ENCODE data around the gene PTPRN2.
"Not testable (repeated sequence)": the region's sequence is repeated elsewhere in the genome, so short reads cannot be mapped to it uniquely, and the experiment has no call there.

Gene PTPRN2

DNA sequence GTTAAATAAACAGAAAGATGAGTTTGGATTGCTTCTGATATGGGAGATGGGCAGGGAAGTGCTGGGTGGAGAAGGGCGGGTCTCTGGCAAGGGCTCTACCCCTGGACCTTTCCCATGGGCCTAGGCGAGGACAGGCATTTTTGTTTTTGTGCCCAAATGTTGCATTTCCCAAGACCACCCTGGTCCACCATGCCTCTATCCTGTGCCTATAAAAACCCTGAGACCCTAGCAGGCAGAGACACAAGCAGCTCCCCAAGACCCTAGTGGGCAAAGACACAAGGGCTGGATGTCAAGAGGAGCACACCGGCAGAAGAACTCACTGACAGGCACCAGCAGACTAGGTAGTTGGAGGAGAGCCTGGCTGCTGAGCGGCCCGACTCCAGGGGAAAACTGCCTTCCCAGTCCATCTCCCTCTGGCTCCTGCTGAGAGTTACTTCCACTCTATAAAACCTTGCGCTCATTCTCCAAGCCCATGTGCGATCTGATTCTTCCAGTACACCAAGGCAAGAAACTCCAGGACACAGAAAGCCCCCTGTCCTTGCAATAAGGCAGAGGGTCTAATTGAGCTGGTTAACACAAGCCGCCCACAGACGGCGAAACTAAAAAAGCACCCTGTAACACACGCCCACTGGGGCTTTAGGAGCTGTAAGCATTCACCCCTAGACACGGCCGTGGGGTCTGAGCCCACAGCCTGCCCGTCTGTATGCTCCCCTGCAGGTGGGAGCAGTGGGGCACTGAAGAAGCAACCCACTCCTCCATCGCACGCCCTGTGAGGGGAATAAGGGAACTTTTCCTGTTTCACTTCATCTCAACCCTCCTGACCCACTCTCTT lies 291.4 kb downstream of the PTPRN2 start:
- DNase-seq = no peak
- Mint-ChIP-seq H3K27me3 (peaks cover 1% of the 10 kb centered on the region), H3K4me1 (ENCODE audit: low read depth) (no peaks in the 10 kb centered on the region), H3K4me3 (no peak overlapping the region), H3K9me3 (no peaks in the 10 kb centered on the region), H3K36me3 (ENCODE audit: low read depth) (no peaks in the 10 kb centered on the region), H3K27ac (no peak overlapping the region)

DNA sequence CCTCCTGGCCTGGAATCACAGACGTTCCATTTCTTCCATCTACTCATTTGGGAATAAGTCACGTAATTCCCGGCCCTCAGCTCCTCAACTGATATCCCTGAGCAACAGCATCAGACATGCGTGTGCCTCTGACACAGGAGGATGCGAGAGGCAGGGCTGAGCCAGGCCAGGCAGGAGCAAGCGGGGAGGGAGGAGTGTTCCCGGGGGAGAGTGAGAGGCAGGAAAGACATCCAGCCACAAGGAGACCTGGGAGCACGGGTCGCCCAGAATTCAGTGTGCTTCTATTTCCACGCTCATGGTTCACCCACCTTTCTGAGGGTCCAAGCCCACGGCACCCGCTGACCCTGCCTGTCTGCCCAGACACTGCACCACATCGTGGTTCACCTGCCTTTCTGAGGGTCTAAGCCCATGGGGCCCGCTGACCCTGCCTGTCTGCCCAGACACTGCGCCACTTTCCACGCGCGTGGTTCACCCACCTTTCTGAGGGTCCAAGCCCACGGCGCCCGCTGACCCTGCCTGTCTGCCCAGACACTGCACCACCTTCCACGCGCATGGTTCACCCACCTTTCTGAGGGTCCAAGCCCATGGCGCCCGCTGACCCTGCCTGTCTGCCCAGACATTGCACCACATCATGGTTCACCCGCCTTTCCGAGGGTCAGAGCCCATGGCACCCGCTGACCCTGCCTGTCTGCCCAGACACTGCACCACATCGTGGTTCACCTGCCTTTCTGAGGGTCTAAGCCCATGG lies 293.0 kb downstream of the PTPRN2 start:
- H3K4me1 Mint-ChIP-seq (ENCODE audit: low read depth); H3K4me3 Mint-ChIP-seq; DNase-seq; H3K9me3 Mint-ChIP-seq; H3K27ac Mint-ChIP-seq; H3K36me3 Mint-ChIP-seq (ENCODE audit: low read depth); H3K27me3 Mint-ChIP-seq: not testable (repeated sequence)

- H3K4me1 Mint-ChIP-seq (ENCODE audit: low read depth) = no peaks in the 10 kb centered on the region
- no peaks in the 10 kb centered on the region for H3K27me3 Mint-ChIP-seq
- DNase-seq = no peak
- no peak overlapping the region for H3K4me3 Mint-ChIP-seq
- no peak overlapping the region for H3K27ac Mint-ChIP-seq
- peaks cover 22% of the 10 kb centered on the region for H3K9me3 Mint-ChIP-seq
- H3K36me3 Mint-ChIP-seq (ENCODE audit: low read depth) = no peaks in the 10 kb centered on the region
Measured at GRCh38 chr7:158292948-158293347, 294.7 kb downstream of the PTPRN2 start.

DNA sequence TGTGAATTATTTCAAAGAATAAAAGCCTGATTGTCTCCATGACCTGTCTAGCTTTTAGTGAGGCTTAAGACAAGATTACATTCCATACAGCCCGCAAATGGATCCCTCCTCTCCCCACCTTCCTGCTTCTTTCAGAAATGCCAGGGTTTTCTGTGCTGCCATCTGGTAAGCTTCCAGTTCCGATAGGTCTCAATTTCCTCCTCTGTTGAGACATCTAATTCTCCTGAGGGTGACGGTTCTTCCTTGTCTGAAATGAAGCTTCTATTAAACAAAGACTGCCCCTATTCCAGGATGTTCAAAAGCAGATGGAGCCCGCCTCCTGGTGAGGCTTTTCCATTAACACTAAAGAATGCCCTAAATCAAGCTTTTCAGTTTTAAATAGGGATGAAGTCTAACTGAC lies 295.6 kb downstream of the PTPRN2 start:
- Mint-ChIP-seq H3K27me3 (no peaks in the 10 kb centered on the region), H3K4me1 (ENCODE audit: low read depth) (no peaks in the 10 kb centered on the region), H3K9me3 (peaks cover 23% of the 10 kb centered on the region), H3K36me3 (ENCODE audit: low read depth) (no peaks in the 10 kb centered on the region), H3K27ac (no peak overlapping the region), H3K4me3 (no peak overlapping the region)
- DNase-seq = no peak

DNA sequence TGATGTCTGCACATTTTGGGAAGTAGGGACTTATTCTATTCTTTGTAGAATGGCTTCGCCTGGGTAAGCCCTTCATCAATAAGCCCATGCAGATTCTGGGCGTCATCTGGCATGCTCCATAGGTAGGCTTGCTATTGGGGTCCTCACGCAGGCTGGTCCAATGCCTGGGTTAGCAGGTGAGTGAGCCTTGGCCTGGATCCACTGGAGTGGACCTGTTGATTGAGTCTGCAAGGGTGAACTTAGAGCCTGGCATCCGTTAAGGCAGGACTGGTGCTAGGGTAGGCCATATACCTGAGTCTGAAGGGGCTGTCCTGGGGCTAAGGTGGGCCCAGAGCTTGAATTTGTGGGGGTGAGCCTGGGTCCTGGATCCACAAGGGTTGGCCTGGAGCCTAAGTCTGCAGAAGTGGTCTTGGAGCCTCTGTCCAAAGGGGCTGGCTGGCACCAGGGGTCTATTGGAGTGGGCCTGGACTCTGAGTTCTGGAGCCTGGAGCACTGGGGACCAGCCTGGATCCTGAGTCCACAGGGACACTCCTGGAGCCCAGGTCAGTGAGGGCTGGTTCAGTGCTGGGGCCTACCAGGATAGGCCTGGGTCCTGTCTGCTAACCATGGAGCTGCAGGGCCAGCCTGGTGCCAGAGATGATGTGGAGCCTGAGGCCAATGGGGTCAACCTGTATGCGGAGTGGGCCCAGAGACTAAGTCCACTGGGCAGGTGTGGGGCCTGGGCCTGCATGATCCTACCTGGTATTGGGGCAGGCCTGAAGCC lies 297.7 kb downstream of the PTPRN2 start:
- H3K27ac Mint-ChIP-seq = no peak overlapping the region
- H3K36me3 Mint-ChIP-seq (ENCODE audit: low read depth) = no peaks in the 10 kb centered on the region
- no peak for DNase-seq
- peaks cover 30% of the 10 kb centered on the region for H3K9me3 Mint-ChIP-seq
- no peaks in the 10 kb centered on the region for H3K4me1 Mint-ChIP-seq (ENCODE audit: low read depth)
- H3K4me3 Mint-ChIP-seq = no peak overlapping the region
- no peaks in the 10 kb centered on the region for H3K27me3 Mint-ChIP-seq

- Mint-ChIP-seq H3K27ac (no peak overlapping the region), H3K9me3 (peaks cover 30% of the 10 kb centered on the region), H3K4me3 (no peak overlapping the region), H3K36me3 (ENCODE audit: low read depth) (no peaks in the 10 kb centered on the region), H3K4me1 (ENCODE audit: low read depth) (no peaks in the 10 kb centered on the region), H3K27me3 (no peaks in the 10 kb centered on the region)
- no peak for DNase-seq
Measured at GRCh38 chr7:158289231-158289630, 298.4 kb downstream of the PTPRN2 start.

DNA sequence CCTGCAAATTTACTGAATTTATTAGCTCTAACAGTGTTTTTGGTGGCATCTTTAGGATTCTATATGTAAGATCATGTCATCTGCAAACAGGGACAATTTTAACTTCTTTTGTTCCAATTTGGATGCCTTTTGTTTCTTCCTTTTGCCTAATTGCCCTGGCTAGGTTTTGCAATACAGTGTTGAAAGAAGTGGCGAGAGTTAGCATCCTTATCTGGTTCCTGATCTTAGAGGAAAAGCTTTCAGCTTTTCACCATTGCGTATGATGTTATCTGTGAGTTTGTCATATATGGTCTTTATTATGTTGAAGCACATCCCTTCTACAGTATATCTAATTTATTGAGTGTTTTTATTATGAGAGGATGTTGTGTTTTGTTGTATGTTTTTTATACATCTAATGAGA lies 301.4 kb downstream of the PTPRN2 start:
- H3K27ac Mint-ChIP-seq = no peak overlapping the region
- no peaks in the 10 kb centered on the region for H3K36me3 Mint-ChIP-seq (ENCODE audit: low read depth)
- peaks cover 30% of the 10 kb centered on the region for H3K9me3 Mint-ChIP-seq
- no peak overlapping the region for H3K4me3 Mint-ChIP-seq
- H3K4me1 Mint-ChIP-seq (ENCODE audit: low read depth) = no peaks in the 10 kb centered on the region
- no peak for DNase-seq
- no peaks in the 10 kb centered on the region for H3K27me3 Mint-ChIP-seq

DNA sequence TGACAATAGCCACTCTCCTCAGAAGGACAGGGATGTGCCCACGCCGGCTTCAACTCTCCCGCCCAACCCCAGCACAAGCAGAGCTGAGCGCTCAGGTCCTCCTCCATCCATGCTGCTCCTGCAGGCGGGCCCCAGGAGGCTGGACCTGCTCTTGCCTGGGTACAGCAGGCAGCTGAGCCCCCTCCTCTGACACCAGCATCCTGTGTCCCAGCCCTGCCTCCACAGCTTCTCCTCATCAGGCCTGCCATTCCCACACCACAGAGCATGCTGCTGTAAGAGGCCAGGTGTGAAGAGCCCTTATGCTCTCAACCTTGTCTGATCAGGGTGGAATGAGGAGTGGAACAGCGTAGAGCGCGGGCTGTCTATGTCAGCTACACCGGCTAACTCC lies 302.2 kb downstream of the PTPRN2 start:
- peaks cover 27% of the 10 kb centered on the region for H3K9me3 Mint-ChIP-seq
- DNase-seq = no peak
- no peaks in the 10 kb centered on the region for H3K27me3 Mint-ChIP-seq
- no peak overlapping the region for H3K4me3 Mint-ChIP-seq
- no peaks in the 10 kb centered on the region for H3K4me1 Mint-ChIP-seq (ENCODE audit: low read depth)
- H3K36me3 Mint-ChIP-seq (ENCODE audit: low read depth) = no peaks in the 10 kb centered on the region
- no peak overlapping the region for H3K27ac Mint-ChIP-seq

GRCh38 chr7:158284617-158285382 lies 302.8 kb downstream of the PTPRN2 start:
- H3K36me3 Mint-ChIP-seq (ENCODE audit: low read depth) = no peaks in the 10 kb centered on the region
- H3K27ac Mint-ChIP-seq = no peak overlapping the region
- DNase-seq = no peak
- no peaks in the 10 kb centered on the region for H3K27me3 Mint-ChIP-seq
- H3K9me3 Mint-ChIP-seq = peaks cover 27% of the 10 kb centered on the region
- H3K4me3 Mint-ChIP-seq = no peak overlapping the region
- no peaks in the 10 kb centered on the region for H3K4me1 Mint-ChIP-seq (ENCODE audit: low read depth)

GRCh38 chr7:158284121-158284520 lies 303.5 kb downstream of the PTPRN2 start:
- Mint-ChIP-seq H3K36me3 (ENCODE audit: low read depth) (no peaks in the 10 kb centered on the region), H3K27me3 (no peaks in the 10 kb centered on the region), H3K4me1 (ENCODE audit: low read depth) (no peaks in the 10 kb centered on the region), H3K27ac (no peak overlapping the region), H3K4me3 (no peak overlapping the region), H3K9me3 (peaks cover 20% of the 10 kb centered on the region)
- DNase-seq = no peak

DNA sequence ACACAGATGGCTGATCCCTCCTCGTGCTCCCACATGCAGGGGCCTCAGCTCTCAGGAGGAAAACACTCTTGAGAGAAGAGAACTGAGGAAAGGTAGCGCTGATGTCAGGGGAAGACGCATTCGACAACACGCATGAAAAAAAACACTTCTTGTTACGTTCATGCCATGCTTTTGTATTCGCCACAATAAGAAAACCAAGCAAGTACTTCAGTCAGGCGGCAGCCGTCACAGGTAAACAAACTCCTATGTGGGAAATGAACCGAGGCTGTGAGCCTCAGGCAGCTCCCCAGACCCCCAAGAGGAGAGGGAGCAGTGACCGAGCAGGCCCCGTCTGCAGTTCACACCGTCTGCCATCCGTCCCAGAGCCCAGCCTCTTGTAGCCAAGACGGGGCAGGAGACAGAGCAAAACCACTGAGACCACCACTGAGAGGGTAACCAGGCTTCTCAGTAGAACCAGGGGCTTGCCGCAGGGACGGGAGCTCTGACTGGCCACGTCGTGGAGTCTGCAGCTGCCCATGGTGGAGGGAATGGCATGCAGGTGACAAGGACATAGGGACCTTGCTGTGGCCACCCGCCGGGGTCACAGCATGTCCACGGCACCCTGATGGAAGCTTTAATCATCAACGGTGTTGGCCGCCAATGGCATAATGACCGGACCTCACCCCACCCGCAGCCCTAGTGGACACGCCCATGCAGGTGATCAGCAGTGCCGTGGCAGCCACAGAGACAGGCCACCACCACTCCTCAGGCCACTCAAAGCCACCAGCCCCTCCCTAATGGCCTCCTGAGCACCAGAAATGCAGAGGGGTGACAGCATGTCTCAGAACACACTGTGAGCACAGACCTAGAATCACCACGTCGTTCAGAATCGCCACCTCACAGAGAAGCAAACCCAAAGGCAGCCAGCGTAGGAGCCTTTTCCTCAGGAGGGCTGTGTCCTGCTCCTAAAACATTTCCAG lies 304.3 kb downstream of the PTPRN2 start:
- no peak overlapping the region for H3K4me3 Mint-ChIP-seq
- peaks cover 12% of the 10 kb centered on the region for H3K9me3 Mint-ChIP-seq
- H3K27ac Mint-ChIP-seq = no peak overlapping the region
- DNase-seq = no peak
- H3K27me3 Mint-ChIP-seq = no peaks in the 10 kb centered on the region
- H3K4me1 Mint-ChIP-seq (ENCODE audit: low read depth) = no peaks in the 10 kb centered on the region
- no peaks in the 10 kb centered on the region for H3K36me3 Mint-ChIP-seq (ENCODE audit: low read depth)

GRCh38 chr7:158282461-158283001 lies 305.1 kb downstream of the PTPRN2 start:
- Mint-ChIP-seq H3K9me3 (peaks cover 8% of the 10 kb centered on the region), H3K4me1 (ENCODE audit: low read depth) (no peaks in the 10 kb centered on the region), H3K27ac (no peak overlapping the region), H3K4me3 (no peak overlapping the region), H3K27me3 (no peaks in the 10 kb centered on the region), H3K36me3 (ENCODE audit: low read depth) (no peaks in the 10 kb centered on the region)
- no peak for DNase-seq

GRCh38 chr7:158281441-158281840 lies 306.2 kb downstream of the PTPRN2 start:
- DNase-seq = no peak
- no peak overlapping the region for H3K27ac Mint-ChIP-seq
- no peaks in the 10 kb centered on the region for H3K36me3 Mint-ChIP-seq (ENCODE audit: low read depth)
- peaks cover 5% of the 10 kb centered on the region for H3K9me3 Mint-ChIP-seq
- H3K4me3 Mint-ChIP-seq = no peak overlapping the region
- H3K4me1 Mint-ChIP-seq (ENCODE audit: low read depth) = no peaks in the 10 kb centered on the region
- H3K27me3 Mint-ChIP-seq = no peaks in the 10 kb centered on the region

Data from activated T-cell treated with anti-CD3 and anti-CD28 coated beads, Interleukin-2, amount 50 U/mL, for 24 hours (primary cell).